Activated effector memory CD4-positive, alpha-beta T cell treated with Interleukin-2 at 50 U/mL for 16 hours (primary cell): Measurements from ENCODE around the gene RICTOR.

Experiments
- DNase-seq: peaks from one replicate; pipeline ENCODE4 v3.0.0-alpha.2; 2020

Gene RICTOR, protein sequence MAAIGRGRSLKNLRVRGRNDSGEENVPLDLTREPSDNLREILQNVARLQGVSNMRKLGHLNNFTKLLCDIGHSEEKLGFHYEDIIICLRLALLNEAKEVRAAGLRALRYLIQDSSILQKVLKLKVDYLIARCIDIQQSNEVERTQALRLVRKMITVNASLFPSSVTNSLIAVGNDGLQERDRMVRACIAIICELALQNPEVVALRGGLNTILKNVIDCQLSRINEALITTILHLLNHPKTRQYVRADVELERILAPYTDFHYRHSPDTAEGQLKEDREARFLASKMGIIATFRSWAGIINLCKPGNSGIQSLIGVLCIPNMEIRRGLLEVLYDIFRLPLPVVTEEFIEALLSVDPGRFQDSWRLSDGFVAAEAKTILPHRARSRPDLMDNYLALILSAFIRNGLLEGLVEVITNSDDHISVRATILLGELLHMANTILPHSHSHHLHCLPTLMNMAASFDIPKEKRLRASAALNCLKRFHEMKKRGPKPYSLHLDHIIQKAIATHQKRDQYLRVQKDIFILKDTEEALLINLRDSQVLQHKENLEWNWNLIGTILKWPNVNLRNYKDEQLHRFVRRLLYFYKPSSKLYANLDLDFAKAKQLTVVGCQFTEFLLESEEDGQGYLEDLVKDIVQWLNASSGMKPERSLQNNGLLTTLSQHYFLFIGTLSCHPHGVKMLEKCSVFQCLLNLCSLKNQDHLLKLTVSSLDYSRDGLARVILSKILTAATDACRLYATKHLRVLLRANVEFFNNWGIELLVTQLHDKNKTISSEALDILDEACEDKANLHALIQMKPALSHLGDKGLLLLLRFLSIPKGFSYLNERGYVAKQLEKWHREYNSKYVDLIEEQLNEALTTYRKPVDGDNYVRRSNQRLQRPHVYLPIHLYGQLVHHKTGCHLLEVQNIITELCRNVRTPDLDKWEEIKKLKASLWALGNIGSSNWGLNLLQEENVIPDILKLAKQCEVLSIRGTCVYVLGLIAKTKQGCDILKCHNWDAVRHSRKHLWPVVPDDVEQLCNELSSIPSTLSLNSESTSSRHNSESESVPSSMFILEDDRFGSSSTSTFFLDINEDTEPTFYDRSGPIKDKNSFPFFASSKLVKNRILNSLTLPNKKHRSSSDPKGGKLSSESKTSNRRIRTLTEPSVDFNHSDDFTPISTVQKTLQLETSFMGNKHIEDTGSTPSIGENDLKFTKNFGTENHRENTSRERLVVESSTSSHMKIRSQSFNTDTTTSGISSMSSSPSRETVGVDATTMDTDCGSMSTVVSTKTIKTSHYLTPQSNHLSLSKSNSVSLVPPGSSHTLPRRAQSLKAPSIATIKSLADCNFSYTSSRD (N-terminal part only)

DNA sequence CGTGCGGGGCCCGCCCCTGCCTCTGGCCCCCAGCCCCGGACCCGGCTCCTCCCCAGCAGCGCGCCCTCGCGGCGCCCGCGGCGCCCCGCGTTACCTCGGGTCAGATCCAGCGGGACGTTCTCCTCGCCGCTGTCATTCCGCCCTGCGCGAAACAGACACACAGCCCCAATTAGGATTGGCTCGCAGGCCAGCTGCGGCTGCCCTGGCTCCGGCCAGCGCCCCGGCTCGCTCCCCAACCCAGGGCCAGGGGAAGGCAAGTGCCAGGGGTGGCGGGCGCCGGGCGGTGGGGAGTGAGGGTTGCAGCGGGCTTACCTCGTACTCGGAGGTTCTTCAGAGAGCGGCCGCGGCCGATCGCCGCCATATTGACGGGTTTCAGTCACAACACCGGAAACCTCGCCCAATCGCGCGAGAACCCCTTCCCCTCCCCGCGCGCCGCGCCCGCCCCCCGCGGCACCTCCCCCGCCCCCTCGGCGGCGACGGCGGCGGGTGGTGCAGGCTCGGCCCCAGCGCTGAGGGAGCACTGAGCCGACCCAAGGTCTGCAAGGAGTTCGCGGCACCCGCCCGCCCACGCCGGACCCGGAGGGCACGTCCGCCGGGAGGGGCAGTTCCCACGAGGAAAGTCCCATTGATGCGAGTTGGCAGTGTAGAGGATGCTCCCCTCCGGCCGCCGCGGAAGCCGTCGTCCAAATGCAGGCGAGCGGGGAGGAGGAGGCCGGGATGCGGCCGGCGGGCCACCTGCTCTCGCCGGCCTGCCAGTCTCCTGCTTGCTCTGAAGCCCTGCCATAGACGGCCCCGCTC lies at the start of gene RICTOR:
TSS of gene RICTOR (minus strand) at position 383 of the 798 bp plus-strand sequence. CDS start at position 361, 22 bp downstream.
- DNase-seq, result peak; percentile 87

DNA sequence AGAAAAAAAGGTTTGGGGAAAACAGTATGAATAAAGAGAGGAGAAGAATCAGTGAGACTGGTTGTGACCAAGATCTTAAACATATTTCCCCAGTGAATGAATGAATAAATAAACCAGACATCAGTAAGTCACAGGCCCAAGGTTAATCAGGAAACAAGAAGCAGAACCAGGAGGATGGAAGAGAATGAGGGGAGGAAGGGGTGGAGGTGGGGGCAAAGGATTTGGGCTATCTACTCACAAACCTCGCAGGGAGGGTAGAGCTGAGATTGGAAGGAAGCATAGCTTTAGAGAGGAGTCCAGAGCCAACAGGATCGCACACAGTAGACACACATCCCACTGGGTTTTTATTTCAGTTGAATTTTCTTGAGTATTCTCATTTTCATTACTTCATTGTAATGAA lies 47.7 kb upstream of the RICTOR start:
- no peak for DNase-seq

DNA sequence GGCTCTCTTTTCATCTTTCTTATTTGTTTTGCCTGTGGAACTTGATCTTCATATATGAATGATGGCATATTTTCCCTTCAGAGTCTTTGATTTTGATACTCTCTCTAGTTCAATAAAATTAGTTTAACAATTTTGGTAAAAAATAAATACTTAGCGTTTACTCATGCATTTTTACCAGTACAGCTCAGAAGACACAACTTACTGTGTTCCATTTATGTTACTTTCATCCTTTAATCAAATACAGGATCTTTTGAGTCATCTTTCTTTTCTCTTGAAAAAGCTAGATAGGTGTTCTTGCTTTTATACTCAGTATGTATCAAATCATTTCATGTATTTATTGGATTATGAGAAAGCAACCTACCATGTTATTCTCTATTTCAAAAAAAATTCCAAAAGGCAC lies 47.1 kb upstream of the RICTOR start:
- DNase-seq, result no peak

DNA sequence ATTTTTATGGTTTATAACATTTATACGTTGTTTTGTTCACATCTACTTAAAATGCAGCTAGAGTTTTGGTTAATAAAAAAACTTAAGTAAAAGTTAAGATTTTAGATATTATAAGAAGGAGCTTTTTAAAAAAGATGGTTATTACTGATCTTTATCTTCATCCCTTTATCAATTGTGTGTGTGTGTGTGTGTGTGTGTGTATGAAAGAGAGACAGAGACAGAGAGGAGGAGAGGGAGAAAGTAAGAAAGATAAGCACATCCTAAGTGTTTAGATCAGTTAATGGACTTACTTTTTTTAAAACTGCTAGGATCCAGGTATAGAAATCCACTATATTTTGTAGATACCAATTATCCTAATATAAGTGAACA lies 45.8 kb upstream of the RICTOR start:
- DNase-seq, result no peak

DNA sequence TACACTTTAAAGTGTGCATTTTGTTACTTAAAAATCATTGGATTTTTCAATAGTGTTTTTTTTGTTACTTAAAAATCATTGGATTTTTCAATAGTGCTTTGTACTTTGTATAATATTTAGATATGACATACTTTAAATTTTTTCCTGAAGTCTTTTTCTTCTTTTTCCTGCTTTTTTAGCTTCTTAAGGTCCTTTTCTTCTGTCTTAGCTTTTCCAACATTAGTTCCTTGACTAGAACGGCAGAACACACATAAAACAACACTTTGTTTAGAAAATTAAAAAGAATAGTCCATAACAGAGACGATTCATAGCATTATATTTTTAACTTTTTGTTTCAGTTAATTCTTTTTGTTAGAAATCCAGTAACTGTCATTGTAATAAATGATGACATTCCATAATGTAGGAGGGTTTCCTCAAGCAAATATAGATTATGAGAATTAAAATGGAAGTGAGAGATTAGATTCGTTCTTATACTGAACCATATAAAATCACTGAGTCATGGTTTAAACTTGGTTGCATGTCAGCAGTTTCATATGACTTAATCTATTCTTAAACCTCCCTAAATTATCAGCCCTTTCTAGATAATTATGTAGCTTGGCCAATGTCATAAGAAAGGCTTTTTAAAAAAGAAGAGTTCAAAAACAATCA lies 45.3 kb upstream of the RICTOR start:
- DNase-seq, result no peak

DNA sequence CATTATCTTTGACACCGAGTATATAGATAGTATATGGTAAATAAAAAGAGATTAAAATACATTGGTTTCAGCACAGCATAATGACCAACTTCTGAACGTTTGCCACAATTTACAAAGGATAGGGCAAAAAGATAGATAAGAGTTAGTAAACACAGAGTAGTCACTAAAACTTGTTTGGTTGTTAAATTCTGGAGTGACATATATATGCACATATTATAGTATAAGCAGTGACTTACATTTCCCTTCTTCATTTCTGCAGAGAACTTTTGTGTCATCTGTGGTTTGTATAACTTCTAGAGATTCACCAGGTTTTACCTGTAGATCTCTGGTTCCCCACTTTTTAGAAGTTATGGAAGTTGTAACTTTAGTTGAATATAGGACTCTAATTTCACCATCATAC lies 44.4 kb upstream of the RICTOR start:
- no peak for DNase-seq

DNA sequence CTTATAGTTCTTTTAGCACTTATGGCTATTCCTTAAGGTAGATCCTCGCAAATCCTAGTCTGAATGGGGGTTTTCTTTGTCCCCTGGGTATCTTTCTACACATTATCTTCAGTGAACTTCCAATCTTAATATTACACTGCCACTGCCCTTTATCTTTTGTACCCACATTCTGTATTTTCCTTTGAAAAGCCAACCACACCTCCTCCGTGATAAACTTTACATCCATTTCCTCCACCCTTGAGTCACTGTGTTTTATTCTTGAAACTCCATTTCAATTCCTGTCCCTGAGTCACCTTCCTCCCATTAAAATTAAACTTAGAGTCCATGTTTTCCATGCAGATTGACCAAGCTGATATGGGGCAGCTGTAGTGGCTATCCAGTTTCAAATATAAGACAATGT lies 43.2 kb upstream of the RICTOR start:
- no peak for DNase-seq

DNA sequence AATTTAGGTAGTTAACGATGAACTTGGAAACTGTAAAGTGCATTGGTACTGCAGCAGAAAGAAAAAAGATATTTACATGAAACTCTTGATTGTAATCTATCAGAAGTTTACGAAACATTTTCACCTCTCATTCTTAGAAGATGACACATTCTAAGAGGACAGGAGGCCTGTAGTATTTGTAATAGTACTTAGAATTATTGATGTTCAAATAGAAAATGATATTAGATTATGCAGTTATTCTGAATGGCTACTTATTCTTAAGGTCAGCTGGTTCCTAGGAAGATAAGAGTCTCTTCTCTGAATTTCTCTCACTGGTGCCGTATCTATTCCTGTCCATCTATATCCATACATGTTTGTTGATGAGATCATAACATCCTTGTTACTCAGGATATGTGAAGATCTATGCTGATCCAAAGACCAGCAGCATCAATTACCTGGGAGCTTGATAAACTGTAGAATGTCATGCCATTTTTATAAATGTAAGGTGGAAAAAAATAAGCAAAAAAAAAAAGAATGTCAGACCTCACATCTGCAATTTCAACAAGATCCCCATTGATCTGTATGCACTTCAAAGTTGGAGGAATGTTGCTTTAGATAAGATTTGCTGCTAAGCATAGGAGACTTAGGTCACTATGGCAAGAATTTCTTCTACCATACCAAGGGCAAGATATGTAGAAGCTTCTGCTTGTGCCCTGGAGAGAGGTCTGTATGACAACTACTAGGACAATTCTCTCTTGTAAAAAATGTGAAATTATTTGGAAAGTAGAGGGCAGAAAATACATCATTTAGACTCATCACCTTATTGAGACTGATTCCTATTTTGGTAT lies 42.4 kb upstream of the RICTOR start:
- DNase-seq, result no peak

DNA sequence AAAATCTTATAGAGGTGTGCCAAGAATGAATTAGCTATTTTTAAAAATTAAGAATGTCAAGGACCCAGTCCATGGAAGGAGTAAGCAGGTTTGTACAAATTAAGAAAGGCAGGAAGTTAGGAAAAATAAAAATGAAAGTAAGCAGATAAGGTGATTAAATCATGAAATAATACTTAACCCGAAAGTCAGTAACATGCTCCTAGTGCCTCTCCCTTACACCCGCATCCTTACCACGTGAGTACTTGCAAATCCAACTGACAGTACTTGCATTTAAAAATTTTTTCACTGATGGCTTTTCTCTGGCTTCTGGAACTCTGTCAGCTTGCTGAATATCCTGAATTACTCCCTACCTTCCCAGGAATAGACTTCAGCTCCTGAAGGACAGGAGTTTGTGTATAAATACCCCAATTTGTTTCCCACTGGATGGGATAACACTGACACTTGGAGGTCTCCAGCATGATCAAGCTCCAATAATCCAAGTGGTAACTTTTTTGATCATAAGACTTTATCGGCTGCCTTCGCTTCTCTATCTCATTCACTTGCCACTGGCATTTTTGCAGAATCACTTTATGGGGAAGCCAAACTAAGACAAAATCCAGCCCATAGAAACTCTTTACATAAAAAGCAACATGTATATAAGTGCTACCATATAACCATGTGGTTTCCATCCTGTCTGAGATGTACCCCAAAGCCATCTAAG lies 41.6 kb upstream of the RICTOR start:
- DNase-seq, result no peak

DNA sequence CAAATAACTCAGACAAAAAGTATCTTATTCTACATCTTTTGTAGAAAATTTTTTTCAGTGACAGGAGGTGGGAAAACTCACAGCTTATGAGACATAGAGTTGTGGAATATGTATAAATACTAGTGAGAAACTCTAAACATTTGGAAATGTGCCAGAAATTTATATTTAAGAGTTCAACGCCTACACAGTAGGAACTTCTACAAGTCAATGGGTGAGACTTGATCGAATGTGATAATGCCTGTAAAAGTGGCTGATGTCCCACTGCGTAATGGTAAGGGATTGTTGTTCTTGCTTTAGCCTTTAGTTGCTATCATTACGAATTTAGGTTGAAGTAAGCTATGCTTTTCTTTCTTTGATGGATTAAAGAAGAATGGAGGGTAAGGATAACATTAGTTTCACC lies 40.0 kb upstream of the RICTOR start:
- no peak for DNase-seq

DNA sequence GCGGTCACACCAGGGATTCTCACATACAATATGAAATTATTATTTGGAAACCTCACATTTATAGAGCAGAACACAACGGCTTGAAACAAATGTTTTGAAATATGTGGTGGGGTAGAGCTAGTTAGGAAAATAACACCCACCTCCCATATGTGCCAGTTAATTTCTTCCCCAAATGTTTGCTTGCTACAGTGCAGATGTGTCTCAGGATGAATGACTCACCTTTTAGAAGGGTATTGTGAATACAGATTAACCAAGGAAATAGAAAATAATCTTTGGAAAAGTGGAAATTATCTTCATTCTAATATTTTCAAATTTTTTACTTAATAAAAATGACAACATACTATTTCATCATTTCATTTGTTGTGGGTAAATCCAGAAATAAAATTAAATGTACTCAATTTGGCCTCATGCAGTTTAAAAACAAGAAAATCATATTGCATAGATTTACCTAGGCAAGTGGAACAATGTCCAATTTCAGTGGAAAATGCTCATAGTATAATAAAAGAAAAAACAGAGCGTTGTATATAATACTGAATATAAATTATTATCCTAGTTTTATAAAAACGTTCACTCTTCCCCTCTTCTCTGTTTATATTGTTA lies 39.3 kb upstream of the RICTOR start:
- no peak for DNase-seq

DNA sequence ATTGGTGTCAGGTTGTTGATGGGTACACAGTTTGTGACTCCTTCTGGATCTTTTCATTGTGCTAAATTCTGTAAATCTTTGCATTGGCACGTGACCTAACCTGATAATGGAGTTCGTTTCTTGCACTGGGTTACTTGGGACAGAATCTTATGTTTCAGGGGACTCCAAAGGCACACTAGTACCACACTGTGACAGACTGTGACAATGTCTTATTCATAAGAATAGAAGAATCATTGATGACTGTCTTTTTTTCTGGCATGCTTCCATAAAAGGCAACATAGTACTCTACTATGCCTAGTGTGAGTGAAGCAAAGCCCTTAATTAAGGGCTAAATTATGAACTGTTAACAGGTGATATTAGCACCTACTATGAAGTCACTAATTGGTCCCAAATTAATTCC lies 35.4 kb upstream of the RICTOR start:
- DNase-seq, result no peak

DNA sequence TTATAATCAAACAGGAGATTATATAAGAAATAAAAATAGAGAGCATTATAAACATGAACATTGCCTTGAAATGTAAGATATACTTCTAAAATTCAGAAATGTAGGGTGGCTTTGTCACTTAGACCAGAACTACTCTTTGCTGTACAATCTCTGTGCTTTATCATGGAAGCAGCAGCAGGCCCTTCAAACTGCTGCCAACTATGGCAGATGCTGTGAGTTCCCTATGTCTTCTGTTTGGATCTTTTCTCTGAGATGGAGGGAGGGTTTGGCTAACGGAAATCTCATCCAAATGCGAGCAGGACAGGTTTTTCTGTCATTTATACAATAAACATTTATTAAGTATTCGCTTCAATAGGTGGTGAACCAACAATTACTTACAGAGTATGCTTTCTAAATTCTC lies 34.8 kb upstream of the RICTOR start:
- no peak for DNase-seq

DNA sequence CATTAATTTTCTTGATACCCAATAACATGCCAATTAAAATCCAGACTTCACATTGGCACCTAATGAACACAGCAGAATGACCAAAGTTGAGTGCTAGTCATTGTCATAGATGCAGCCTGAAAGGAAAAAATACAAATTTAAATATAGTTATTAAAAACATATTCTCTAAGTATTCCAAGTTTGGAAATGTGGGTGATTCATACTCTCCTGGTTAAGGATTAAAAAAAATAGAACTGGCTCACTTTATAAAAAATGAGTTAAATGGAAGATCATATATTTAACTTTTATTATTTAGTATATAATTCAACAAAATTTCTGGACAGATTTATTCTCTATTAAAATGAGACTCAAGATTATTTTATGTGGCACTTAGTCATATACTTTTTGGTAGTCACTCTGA lies 33.2 kb upstream of the RICTOR start:
- DNase-seq, result no peak

DNA sequence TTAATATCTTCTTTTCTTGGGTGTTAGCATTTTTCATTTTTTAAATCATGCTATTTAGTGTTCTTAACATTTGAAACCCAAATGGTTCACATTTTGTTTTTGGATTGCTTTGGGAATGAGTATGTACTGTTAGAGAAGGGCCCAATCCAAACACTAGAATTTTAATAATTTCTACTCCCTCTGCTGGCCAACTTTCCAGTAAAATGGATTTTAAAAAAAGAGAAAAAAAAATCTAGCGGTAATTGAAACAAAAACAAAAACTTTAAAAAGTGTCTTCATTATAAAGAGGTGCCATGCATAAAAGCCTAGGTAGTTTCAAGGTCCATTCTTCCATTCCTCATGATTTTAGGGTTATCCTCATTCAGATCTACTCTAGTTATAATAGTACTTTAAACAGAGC lies 32.1 kb upstream of the RICTOR start:
- no peak for DNase-seq

DNA sequence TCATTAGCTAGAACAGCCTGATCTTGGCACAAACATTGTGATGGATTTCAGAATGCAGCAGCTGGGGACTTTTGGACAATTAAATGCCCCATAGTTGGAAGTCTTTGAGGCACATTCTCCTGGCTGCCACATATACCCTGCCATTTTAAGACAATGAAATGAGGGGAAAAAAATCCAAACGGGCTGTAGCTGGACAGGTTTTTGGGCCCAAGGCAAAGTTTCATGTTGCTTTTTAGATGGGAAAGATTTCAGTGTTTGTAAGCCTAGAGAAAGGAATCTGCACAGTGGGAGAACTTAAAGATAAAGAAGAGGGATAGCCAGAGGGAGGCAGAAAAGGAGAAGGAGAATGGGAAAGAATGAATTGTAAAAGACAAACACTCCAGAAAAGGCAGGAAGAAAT lies 30.0 kb upstream of the RICTOR start:
- no peak for DNase-seq

DNA sequence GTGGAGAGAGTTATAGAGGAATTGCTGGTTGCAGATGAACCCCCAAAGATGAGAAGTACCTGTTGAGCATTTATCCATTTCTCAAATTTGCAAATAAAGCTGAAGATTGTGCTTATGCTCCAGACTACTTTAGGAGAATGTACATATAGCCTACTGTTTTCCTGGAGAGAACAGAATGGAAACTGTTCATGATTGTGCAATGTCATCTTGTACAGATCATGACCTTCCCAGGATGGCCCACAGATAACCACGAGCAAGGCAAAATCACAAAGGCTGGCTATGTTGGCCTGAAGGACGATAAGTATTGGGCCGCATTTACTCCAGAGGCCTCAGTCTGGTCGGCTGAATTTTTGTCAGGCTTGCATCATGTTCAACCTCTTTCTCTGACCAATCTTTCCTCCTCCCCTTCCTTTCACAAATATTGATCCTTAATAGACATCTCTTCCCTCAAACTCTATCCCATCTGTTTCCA lies 28.5 kb upstream of the RICTOR start:
- DNase-seq, result no peak

DNA sequence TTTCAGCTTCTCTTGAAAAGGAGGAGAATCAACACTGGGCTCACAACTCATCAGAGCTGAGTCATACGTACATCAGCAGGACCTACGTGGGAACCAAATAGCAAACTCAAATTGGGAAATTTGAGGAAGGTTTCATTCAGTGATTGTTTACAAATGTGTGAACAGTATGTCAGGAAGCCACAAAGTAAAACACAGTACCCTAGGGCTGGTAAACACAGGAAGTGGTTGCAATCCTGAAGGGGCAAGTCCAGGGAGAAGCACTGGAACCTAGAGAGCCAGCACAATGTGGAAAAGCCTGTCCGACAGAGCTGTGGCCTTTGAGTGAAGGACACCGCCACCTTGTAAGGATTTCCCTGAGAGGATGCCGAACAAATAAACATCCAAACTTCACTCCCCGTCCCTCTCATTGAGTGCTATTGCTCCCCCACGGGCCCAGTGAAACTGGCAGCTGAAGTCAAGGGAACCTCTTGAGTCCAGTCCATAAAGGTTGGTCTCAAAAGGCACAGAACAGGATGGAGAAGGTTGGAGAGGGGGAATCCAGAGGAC lies 26.7 kb upstream of the RICTOR start:
- no peak for DNase-seq

DNA sequence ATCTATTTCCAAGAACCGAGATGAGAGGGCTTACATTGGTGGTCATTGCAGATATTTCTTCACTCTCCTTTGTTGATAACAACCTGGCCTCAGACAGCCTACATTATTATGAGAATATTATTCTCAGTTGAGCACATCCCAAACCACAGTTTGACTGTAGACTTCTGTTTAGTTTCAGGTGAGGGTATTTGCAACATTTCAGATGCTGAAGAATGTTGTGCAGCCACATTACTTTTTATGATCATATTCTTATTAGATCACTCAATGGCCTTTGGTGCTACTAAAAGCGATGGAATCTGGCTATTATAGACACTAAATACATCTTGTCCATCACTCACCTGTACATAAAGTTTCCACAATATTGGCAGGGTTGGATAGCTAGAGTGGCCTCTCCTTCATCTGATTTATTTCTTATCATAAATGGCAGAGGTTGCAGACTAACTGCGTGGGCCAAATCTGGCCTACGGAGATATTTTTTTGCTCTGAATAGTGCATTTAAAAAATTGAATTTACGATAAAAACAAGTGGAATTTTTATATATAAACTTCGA lies 26.2 kb upstream of the RICTOR start:
- DNase-seq, result no peak
